GM23338 (cell line): Measurements from ENCODE around the gene IL36RN. TPM values are rescaled to one million over a fixed set of nuclear protein-coding genes. Genes with fewer than 3 reads are reported as not detected.

Experiments used
- ATAC-seq: fragments of 200-7000 bp; cut with Tn5 transposase; 3 replicates; pipeline ENCODE4 v1.9.1; 2020
- DNase-seq: peaks from one replicate; pipeline ENCODE4 v3.0.0-alpha.2; 2015; ENCODE audit warnings: low spot score
- H2AFZ ChIP-seq: fragments of 200-600 bp; sonication (generic); 2 replicates; pipeline ENCODE4 v1.8.0; 2016; ENCODE audit warnings: antibody characterized with exemption, mild to moderate bottlenecking, moderate library complexity
- H3F3A ChIP-seq: fragments of 200-600 bp; sonication (generic); replicated peaks from 2 replicates; pipeline ENCODE4 v1.8.0; 2017; ENCODE audit warnings: antibody characterized with exemption, mixed run types, low read depth
- H3K27ac ChIP-seq: fragments of 200-600 bp; sonication (generic); 2 replicates; pipeline ENCODE4 v1.6.1; 2016; ENCODE audit warnings: low read depth
- H3K27me3 ChIP-seq: fragments of 200-600 bp; sonication (generic); 2 replicates; pipeline ENCODE4 v1.8.0; 2016; ENCODE audit warnings: mild to moderate bottlenecking, mixed run types, moderate library complexity; ENCODE audit not compliant: insufficient read depth
- H3K36me3 ChIP-seq: fragments of 200-600 bp; sonication (generic); 2 replicates; pipeline ENCODE4 v1.8.0; 2016; ENCODE audit warnings: mild to moderate bottlenecking; ENCODE audit not compliant: insufficient read depth
- H3K4me1 ChIP-seq: fragments of 200-600 bp; sonication (generic); 2 replicates; pipeline ENCODE4 v1.8.0; 2016; ENCODE audit warnings: mild to moderate bottlenecking, moderate library complexity; ENCODE audit not compliant: insufficient read depth
- H3K4me2 ChIP-seq: fragments of 200-600 bp; sonication (generic); 2 replicates; pipeline ENCODE4 v1.7.1; 2017; ENCODE audit warnings: mixed run types
- H3K4me3 ChIP-seq: fragments of 200-600 bp; sonication (generic); 2 replicates; pipeline ENCODE4 v1.6.1; 2016; ENCODE audit warnings: mixed run types
- H3K79me2 ChIP-seq: fragments of 200-600 bp; sonication (generic); replicated peaks from 2 replicates; pipeline ENCODE4 v1.8.0; 2017; ENCODE audit warnings: mild to moderate bottlenecking; ENCODE audit not compliant: insufficient read depth
- H3K9me2 ChIP-seq: fragments of 200-600 bp; sonication (generic); 2 replicates; pipeline ENCODE4 v1.8.0; 2017; ENCODE audit not compliant: insufficient read depth
- H4K20me1 ChIP-seq: fragments of 200-600 bp; sonication (generic); replicated peaks from 2 replicates; pipeline ENCODE4 v1.8.0; 2017; ENCODE audit warnings: mild to moderate bottlenecking; ENCODE audit not compliant: insufficient read depth
- H3K27ac Mint-ChIP-seq: 2 replicates; pipeline ENCODE4 v1.8.0; 2020; ENCODE audit warnings: inconsistent platforms, mild to moderate bottlenecking, moderate library complexity, mixed read lengths
- H3K27me3 Mint-ChIP-seq: 3 replicates; pipeline ENCODE4 v1.8.0; 2022; ENCODE audit warnings: low read depth, mild to moderate bottlenecking, moderate library complexity, mixed read lengths, inconsistent platforms; ENCODE audit not compliant: insufficient read depth, poor library complexity
- H3K36me3 Mint-ChIP-seq: 3 replicates; pipeline ENCODE4 v1.8.0; 2021; ENCODE audit warnings: low read depth, mild to moderate bottlenecking, inconsistent platforms, moderate library complexity, mixed read lengths
- H3K4me1 Mint-ChIP-seq: 3 replicates; pipeline ENCODE4 v1.8.0; 2020; ENCODE audit warnings: mild to moderate bottlenecking, inconsistent platforms, mixed read lengths
- H3K4me3 Mint-ChIP-seq: 3 replicates; pipeline ENCODE4 v1.8.0; 2021; ENCODE audit warnings: moderate library complexity, mild to moderate bottlenecking, inconsistent platforms, mixed read lengths
- H3K9me3 Mint-ChIP-seq: 3 replicates; pipeline ENCODE4 v1.8.0; 2020; ENCODE audit warnings: moderate library complexity, mild to moderate bottlenecking, inconsistent platforms, mixed read lengths
- EZH2 ChIP-seq: fragments of 200-600 bp; sonication (generic); IDR thresholded peaks from one replicate; pipeline ENCODE4 v1.8.0; 2017; ENCODE audit warnings: antibody characterized with exemption, mild to moderate bottlenecking, low read depth; ENCODE audit not compliant: unreplicated experiment
- POLR2AphosphoS5 ChIP-seq: IDR thresholded peaks from 2 replicates; pipeline ENCODE4 v1.6.1; 2016; ENCODE audit warnings: antibody characterized with exemption, low read depth
- STAT1 ChIP-seq: IDR thresholded peaks from one replicate; pipeline ENCODE4 v1.6.1; 2016; ENCODE audit warnings: antibody characterized with exemption; ENCODE audit not compliant: unreplicated experiment
- ZNF114 ChIP-seq: fragments of 250-450 bp; sonication (Bioruptor Pico); IDR thresholded peaks from 2 replicates; pipeline ENCODE4 v1.5.0; 2020; ENCODE audit warnings: mild to moderate bottlenecking, moderate library complexity
- polyA plus RNA-seq: library from polyadenylated mRNA; unstranded; fragments of >200 nt; fragmentation: Nextera tagmentation; extraction: Ambion mirVana; gene quantifications from 2 replicates; pipeline ENCODE4 v1.2.1, GENCODE V29; 2016
- total RNA-seq: library from RNA; depleted of rRNA; stranded (reverse); fragments of >200 nt; shearing (Covaris generic); gene quantifications from 2 replicates; pipeline ENCODE4 v1.2.3, GENCODE V29; 2014
- TF ChIP-seq, protein P1 (sequence below): IDR thresholded peaks from one replicate; pipeline ENCODE4 v1.6.1; 2018; ENCODE audit warnings: antibody characterized with exemption; ENCODE audit not compliant: unreplicated experiment
- TF ChIP-seq, protein P2 (sequence below), 2 experiments: fragments of 200-600 bp in 1 of 2; sonication (generic) in 1 of 2; conservative IDR thresholded peaks; 2 replicates each; pipeline versions ENCODE4 v1.5.1 to v1.6.1; 2016 to 2017; ENCODE audit warnings: antibody characterized with exemption in 2 of 2, low read depth in 2 of 2, mild to moderate bottlenecking in 2 of 2, moderate library complexity in 1 of 2

IL36RN gene
- total and polyA plus RNA-seq, 2 experiments from 2014 or later = not detected

DNA sequence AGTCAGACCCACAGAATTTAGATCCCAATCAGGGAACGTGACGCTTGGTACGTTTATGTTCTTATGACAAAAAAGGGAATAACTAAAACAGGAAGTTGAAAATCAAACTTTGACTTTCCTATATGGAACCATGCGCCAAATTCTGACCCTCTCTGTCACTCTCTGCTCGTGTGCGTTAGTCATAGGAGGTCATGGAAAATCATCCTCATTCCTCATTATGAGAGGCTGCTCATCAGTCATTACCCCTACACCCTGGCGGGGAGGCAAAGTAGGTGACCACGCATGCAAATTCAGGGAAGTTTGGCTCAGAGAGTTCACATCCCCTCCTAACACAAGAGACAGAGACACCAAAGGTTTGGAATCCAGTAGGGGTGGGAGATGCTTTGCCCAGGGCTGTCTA is 24.3 kb downstream of the IL36RN start:
- Mint-ChIP-seq H3K9me3 (no peaks in the 10 kb centered on the region), H3K27ac (no peak overlapping the region), H3K4me1 (peaks cover 4% of the 10 kb centered on the region; the same call in 2 of the 3 replicates), H3K4me3 (no peak overlapping the region), H3K27me3 (no peaks in the 10 kb centered on the region), H3K36me3 (no peaks in the 10 kb centered on the region)
- no peak overlapping the region for H3K4me3 ChIP-seq
- no peak for ATAC-seq
- peaks cover 8% of the 10 kb centered on the region for H3K4me1 ChIP-seq
- H3K27me3 ChIP-seq = no peaks in the 10 kb centered on the region
- H2AFZ ChIP-seq = no peak overlapping the region
- H3K79me2 ChIP-seq = no peaks in the 10 kb centered on the region
- no peaks in the 10 kb centered on the region for H4K20me1 ChIP-seq
- no peaks in the 10 kb centered on the region for H3K36me3 ChIP-seq
- TF ChIP-seq, protein P1, sequence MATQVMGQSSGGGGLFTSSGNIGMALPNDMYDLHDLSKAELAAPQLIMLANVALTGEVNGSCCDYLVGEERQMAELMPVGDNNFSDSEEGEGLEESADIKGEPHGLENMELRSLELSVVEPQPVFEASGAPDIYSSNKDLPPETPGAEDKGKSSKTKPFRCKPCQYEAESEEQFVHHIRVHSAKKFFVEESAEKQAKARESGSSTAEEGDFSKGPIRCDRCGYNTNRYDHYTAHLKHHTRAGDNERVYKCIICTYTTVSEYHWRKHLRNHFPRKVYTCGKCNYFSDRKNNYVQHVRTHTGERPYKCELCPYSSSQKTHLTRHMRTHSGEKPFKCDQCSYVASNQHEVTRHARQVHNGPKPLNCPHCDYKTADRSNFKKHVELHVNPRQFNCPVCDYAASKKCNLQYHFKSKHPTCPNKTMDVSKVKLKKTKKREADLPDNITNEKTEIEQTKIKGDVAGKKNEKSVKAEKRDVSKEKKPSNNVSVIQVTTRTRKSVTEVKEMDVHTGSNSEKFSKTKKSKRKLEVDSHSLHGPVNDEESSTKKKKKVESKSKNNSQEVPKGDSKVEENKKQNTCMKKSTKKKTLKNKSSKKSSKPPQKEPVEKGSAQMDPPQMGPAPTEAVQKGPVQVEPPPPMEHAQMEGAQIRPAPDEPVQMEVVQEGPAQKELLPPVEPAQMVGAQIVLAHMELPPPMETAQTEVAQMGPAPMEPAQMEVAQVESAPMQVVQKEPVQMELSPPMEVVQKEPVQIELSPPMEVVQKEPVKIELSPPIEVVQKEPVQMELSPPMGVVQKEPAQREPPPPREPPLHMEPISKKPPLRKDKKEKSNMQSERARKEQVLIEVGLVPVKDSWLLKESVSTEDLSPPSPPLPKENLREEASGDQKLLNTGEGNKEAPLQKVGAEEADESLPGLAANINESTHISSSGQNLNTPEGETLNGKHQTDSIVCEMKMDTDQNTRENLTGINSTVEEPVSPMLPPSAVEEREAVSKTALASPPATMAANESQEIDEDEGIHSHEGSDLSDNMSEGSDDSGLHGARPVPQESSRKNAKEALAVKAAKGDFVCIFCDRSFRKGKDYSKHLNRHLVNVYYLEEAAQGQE = no peak
- TF ChIP-seq EZH2 (no peak), ZNF114 (CRISPR knock-in tag) (no peak), STAT1 (no peak), POLR2AphosphoS5 (no peak)
- H3K9me2 ChIP-seq = no peaks in the 10 kb centered on the region
- no peak overlapping the region for H3K4me2 ChIP-seq
- no peak overlapping the region for H3K27ac ChIP-seq
- no peaks in the 10 kb centered on the region for H3F3A ChIP-seq
- DNase-seq = no peak

DNA sequence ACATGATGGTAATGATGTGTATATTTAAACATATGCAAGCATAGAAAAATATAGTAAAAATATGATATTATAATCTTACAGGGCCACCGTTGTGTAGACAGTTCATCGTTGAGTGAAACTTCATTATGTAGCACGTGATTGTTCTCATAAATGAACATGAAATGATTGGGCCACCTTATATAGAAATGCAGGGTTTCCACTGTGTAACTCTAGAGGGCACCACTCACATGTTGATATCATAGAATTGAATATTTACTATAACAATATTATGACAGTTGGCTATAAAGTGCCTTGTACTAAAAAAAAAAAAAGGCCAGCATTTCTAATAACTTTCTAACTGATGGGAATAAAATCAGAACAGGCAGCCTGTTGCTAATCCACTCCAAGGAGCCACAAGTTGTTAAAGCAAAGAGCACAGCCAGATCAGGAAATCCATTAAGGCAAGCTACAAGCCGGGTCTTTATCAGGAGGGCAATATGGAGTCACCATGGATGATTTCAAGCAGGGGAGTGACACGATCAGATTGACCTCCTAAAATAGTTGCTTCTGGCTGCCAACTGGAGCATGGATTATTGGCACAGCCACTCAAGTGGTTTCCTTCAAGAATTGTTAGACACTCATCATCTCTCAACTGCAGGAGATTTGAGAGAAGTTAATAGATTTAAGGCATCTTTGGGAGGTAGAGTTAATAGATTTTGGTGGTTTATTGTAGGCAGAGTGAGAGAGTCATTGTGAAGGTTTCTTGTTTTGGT is 25.4 kb downstream of the IL36RN start:
- no peak overlapping the region for H2AFZ ChIP-seq
- no peaks in the 10 kb centered on the region for H3K9me2 ChIP-seq
- H4K20me1 ChIP-seq = no peaks in the 10 kb centered on the region
- TF ChIP-seq, protein P2, sequence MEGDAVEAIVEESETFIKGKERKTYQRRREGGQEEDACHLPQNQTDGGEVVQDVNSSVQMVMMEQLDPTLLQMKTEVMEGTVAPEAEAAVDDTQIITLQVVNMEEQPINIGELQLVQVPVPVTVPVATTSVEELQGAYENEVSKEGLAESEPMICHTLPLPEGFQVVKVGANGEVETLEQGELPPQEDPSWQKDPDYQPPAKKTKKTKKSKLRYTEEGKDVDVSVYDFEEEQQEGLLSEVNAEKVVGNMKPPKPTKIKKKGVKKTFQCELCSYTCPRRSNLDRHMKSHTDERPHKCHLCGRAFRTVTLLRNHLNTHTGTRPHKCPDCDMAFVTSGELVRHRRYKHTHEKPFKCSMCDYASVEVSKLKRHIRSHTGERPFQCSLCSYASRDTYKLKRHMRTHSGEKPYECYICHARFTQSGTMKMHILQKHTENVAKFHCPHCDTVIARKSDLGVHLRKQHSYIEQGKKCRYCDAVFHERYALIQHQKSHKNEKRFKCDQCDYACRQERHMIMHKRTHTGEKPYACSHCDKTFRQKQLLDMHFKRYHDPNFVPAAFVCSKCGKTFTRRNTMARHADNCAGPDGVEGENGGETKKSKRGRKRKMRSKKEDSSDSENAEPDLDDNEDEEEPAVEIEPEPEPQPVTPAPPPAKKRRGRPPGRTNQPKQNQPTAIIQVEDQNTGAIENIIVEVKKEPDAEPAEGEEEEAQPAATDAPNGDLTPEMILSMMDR (conservative IDR thresholded peaks at IDR 0.05; ENCODE audit: low read depth in 2 of 2) = peak; percentile 36 to 49
- TF ChIP-seq POLR2AphosphoS5 = no peak
- H3K27ac Mint-ChIP-seq = no peak overlapping the region
- no peak overlapping the region for H3K4me3 Mint-ChIP-seq
- peaks cover 3% of the 10 kb centered on the region; the same call in 2 of the 3 replicates for H3K4me1 Mint-ChIP-seq
- no peaks in the 10 kb centered on the region for H3K9me3 Mint-ChIP-seq
- no peak overlapping the region for H3K4me2 ChIP-seq
- H3K4me3 ChIP-seq = no peak overlapping the region
- no peaks in the 10 kb centered on the region for H3K79me2 ChIP-seq
- no peak for ATAC-seq
- H3F3A ChIP-seq = no peaks in the 10 kb centered on the region
- no peak overlapping the region for H3K27ac ChIP-seq
- H3K36me3 ChIP-seq = no peaks in the 10 kb centered on the region
- H3K36me3 Mint-ChIP-seq = no peaks in the 10 kb centered on the region
- no peaks in the 10 kb centered on the region for H3K27me3 Mint-ChIP-seq
- no peaks in the 10 kb centered on the region for H3K4me1 ChIP-seq
- no peaks in the 10 kb centered on the region for H3K27me3 ChIP-seq
- DNase-seq = no peak
